Lower lobe of right lung (tissue), 2 donors: ENCODE results near the gene TRPC1. TPM values are rescaled to one million over a fixed set of nuclear protein-coding genes. Genes with fewer than 3 reads are reported as not detected.

ENCODE experiments used
- ATAC-seq, 2 donors: fragments of 200-7000 bp; cut with Tn5 transposase; one replicate each; pipeline ENCODE4 v1.9.1; 2020 to 2022; ENCODE audit warnings: mild to moderate bottlenecking in 2 of 2, moderate library complexity in 2 of 2
- DNase-seq: peaks from one replicate; pipeline ENCODE4 v3.0.0-alpha.2; 2020
- H3K27ac ChIP-seq: fragments of 200-600 bp; one replicate; pipeline ENCODE4 v1.8.0; 2022
- H3K27me3 ChIP-seq: fragments of 200-600 bp; one replicate; pipeline ENCODE4 v1.8.0; 2022; ENCODE audit warnings: low read depth
- H3K36me3 ChIP-seq: fragments of 200-600 bp; one replicate; pipeline ENCODE4 v1.8.0; 2022; ENCODE audit warnings: mild to moderate bottlenecking
- H3K4me1 ChIP-seq: fragments of 200-600 bp; one replicate; pipeline ENCODE4 v1.8.0; 2022
- H3K4me3 ChIP-seq: fragments of 200-600 bp; one replicate; pipeline ENCODE4 v1.8.0; 2022; ENCODE audit warnings: mild to moderate bottlenecking
- H3K9me3 ChIP-seq: fragments of 200-600 bp; one replicate; pipeline ENCODE4 v1.8.0; 2022
- CTCF ChIP-seq: fragments of 200-600 bp; IDR thresholded peaks from one replicate; pipeline ENCODE4 v1.8.0; 2022; ENCODE audit warnings: antibody characterized with exemption, mild to moderate bottlenecking
- intact Hi-C: fragments of 100-400 bp; cut with DNase I; formaldehyde crosslinking; loops from one replicate; pipeline ENCODE4 v1.11.0; 2022
- total RNA-seq: library from RNA; stranded (reverse); fragmentation: NEBNext Ultra II Directional; extraction: Animal tissue kit (Norgen Biotek cat#: 25700); gene quantifications from one replicate; pipeline ENCODE4 v1.2.1, GENCODE V29; 2021
- donor health status: DM: no; HTN: yes; CAD: no; lungs with severe emphysema.

The TRPC1 gene
- total RNA-seq, 1 donor from 2014 or later, result 5.4 TPM

GRCh38 chr3:142802891-142803290 is 79.1 kb downstream of the TRPC1 start:
- Histone ChIP-seq H3K36me3 (no peaks in the 10 kb centered on the region), H3K27ac (no peak overlapping the region), H3K4me1 (no peaks in the 10 kb centered on the region), H3K27me3 (no peaks in the 10 kb centered on the region), H3K9me3 (no peaks in the 10 kb centered on the region), H3K4me3 (no peak overlapping the region)
- DNase-seq (no peak), ATAC-seq (no peak)
- intact Hi-C loops, result no loop called here
- no peak for TF ChIP-seq CTCF

GRCh38 chr3:142808103-142808917 is 84.5 kb downstream of the TRPC1 start:
- Histone ChIP-seq H3K27me3 (no peaks in the 10 kb centered on the region), H3K4me1 (no peaks in the 10 kb centered on the region), H3K36me3 (no peaks in the 10 kb centered on the region), H3K4me3 (no peak overlapping the region), H3K9me3 (no peaks in the 10 kb centered on the region), H3K27ac (no peak overlapping the region)
- no peak for ATAC-seq
- no peak for DNase-seq
- intact Hi-C loops, result no loop called here
- no peak for TF ChIP-seq CTCF

GRCh38 chr3:142809259-142809658 is 85.4 kb downstream of the TRPC1 start:
- intact Hi-C loops, result no loop called here
- H3K4me1 ChIP-seq, result no peaks in the 10 kb centered on the region
- no peaks in the 10 kb centered on the region for H3K27me3 ChIP-seq

GRCh38 chr3:142815803-142816202 is 92.0 kb downstream of the TRPC1 start:
- Histone ChIP-seq H3K9me3 (no peaks in the 10 kb centered on the region), H3K36me3 (no peaks in the 10 kb centered on the region), H3K27me3 (no peaks in the 10 kb centered on the region), H3K4me1 (no peaks in the 10 kb centered on the region), H3K27ac (no peak overlapping the region), H3K4me3 (no peak overlapping the region)
- ATAC-seq (no peak), DNase-seq (no peak)
- intact Hi-C loops, result no loop called here
- TF ChIP-seq CTCF, result no peak

More at GRCh38 chr3:142809259-142809658, 85.4 kb downstream of the TRPC1 start:
- ATAC-seq, result no peak
- H3K36me3 ChIP-seq, result no peaks in the 10 kb centered on the region
- no peak for TF ChIP-seq CTCF
- no peak overlapping the region for H3K27ac ChIP-seq
- DNase-seq, result no peak
- H3K4me3 ChIP-seq, result no peak overlapping the region
- H3K9me3 ChIP-seq, result no peaks in the 10 kb centered on the region

- Histone ChIP-seq H3K36me3 (no peaks in the 10 kb centered on the region), H3K27ac (no peak overlapping the region), H3K4me3 (no peak overlapping the region), H3K9me3 (no peaks in the 10 kb centered on the region), H3K4me1 (no peaks in the 10 kb centered on the region), H3K27me3 (no peaks in the 10 kb centered on the region)
- ATAC-seq (no peak), DNase-seq (no peak)
- intact Hi-C loops, result no loop called here
- TF ChIP-seq CTCF, result no peak
Observed at GRCh38 chr3:142817356-142817755, 93.5 kb downstream of the TRPC1 start.
